Right renal pelvis (tissue), 4 donors: Measurements from ENCODE around the gene MYZAP. TPM values are rescaled to one million over a fixed set of nuclear protein-coding genes. Genes with fewer than 3 reads are reported as not detected.

Experiments used
- DNase-seq, 4 donors: peaks; one replicate each; pipeline ENCODE4 v3.0.0-alpha.2; 2013; ENCODE audit warnings: low read depth in 4 of 4, low spot score in 3 of 4, missing footprints in 1 of 4
- polyA plus RNA-seq, 4 donors: library from polyadenylated mRNA; unstranded; fragments of 120-200 nt; gene quantifications; one replicate each; pipeline ENCODE4 v1.2.1, GENCODE V29; 2013; ENCODE audit not compliant: insufficient read length in 4 of 4

The MYZAP gene
- polyA plus RNA-seq, 4 donors = 7.2 to 9.7 (median 9.0) TPM

DNA sequence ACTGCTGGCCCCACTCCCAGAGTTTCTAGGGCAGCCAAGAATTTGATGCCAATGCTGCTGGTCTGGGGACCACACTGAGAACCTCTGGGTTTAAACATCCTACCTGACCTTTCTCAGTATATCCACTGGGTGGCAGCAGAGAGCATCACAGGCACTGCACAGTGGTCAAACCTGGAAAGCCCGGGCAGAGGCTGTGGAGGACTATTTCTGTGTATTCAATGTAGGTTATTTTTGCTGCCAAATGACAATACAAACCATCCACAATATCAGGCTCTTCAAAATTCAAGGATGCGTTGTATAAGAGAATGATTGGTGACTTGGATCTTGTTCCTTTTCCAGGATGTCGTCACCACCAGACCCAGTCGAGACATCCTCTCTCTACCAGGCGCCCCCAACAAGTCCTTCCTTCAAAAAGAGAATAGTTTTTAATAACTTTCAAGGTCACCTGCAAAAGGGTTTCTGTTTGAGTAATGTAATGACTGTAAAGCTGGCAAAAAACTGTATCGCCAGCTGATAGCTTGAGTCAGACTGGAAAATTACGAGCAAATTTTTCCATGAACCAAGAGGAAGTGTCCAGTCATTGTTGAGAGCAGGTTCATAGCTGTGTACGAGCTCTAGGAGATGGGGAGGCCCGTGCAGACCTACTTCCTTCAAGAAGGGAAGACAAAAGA is 30.5 kb upstream of the MYZAP start:
- DNase-seq = peak in 3 of 4 donors; percentile 56 to 75 (median 70)

- no peak for DNase-seq
Measured at GRCh38 chr15:57562196-57562769, 29.4 kb upstream of the MYZAP start.

GRCh38 chr15:57563416-57563815 is 28.3 kb upstream of the MYZAP start:
- DNase-seq = no peak

DNA sequence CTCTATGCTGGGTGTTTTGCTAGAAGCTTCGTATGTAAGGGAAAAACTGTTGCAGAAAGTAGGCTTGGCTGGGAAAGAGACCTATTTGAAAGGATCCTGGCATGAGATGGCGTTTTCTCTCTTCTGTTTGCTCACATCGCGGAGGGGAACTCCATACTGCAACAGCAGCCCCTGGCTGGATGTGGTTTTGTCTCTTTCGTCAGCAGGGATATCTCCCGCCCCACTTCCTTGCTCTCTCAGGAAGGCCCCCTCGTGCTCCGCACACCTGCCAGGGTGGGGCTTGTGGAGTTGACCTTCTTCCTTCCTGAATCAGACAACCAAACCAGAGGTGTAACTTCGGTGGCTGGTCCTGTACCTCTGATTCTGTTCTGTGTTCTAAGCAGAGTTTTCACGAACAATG is 26.4 kb upstream of the MYZAP start:
- no peak for DNase-seq

GRCh38 chr15:57566834-57567233 is 24.9 kb upstream of the MYZAP start:
- no peak for DNase-seq

- no peak for DNase-seq
Measured at GRCh38 chr15:57567891-57568290, 23.8 kb upstream of the MYZAP start.

DNA sequence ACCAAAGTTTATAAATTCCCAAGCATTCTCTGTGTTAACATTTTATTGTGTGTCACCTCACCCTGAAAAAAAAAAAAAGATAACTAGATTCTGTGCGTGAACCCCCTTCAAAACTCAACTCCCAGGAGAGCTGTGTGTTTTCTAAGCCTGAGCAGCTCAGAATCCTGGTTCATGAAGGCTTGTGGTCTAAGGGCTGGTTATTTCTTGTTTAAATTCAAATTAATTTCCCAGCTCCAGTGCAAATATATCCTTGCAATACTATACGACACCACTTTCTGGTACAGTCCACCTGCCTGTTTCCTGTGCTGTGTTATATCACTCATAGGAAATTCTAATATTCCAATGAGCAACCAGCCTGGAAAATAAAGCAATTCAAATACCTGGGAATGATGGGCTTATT is 23.4 kb upstream of the MYZAP start:
- DNase-seq = no peak

- DNase-seq = no peak
Measured at GRCh38 chr15:57570340-57570739, 21.4 kb upstream of the MYZAP start.

GRCh38 chr15:57570994-57571393 is 20.7 kb upstream of the MYZAP start:
- DNase-seq = no peak

GRCh38 chr15:57571725-57572124 is 20.0 kb upstream of the MYZAP start:
- no peak for DNase-seq

GRCh38 chr15:57572468-57572867 is 19.2 kb upstream of the MYZAP start:
- no peak for DNase-seq

DNA sequence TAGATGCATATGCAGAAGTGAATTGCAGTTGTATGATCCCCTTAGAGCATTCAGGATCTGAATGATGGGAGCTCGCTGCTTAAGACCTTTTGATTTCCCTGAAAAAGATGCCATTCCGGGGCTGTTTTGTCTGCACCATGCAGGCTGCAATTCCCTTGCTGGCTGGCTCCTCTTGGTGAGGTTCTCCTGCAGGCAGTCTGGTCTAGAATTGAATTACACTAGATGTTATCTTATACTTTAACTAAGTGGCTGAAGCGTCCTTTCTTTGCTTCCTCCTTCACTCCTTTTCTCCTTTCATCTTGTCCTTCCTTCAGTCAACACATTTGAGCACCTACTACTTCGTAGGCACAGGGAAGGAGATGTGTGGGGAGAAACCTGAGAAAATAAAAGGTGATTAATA is 18.6 kb upstream of the MYZAP start:
- no peak for DNase-seq

DNA sequence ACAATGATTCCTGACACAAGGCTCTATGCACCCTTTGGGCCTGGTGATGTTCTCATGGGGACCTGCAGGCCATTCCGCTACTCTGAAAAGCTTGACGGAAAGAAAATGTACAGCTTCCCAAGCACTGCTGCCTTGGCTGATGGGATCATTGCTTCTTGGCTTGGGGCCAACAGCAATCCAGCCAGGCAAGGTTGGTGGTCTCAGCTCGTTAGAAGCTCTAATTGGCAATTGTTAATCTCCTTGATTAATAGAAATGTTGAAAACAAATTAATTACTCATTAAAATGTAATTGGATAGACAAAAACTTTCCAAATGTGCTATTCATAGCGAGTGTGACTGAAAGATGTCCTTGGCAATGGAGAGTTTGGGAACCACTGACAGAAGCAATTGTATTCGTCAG is 16.3 kb upstream of the MYZAP start:
- DNase-seq = no peak

- DNase-seq = no peak
Measured at GRCh38 chr15:57578288-57578900, 13.3 kb upstream of the MYZAP start.

GRCh38 chr15:57580428-57580827 is 11.3 kb upstream of the MYZAP start:
- no peak for DNase-seq

DNA sequence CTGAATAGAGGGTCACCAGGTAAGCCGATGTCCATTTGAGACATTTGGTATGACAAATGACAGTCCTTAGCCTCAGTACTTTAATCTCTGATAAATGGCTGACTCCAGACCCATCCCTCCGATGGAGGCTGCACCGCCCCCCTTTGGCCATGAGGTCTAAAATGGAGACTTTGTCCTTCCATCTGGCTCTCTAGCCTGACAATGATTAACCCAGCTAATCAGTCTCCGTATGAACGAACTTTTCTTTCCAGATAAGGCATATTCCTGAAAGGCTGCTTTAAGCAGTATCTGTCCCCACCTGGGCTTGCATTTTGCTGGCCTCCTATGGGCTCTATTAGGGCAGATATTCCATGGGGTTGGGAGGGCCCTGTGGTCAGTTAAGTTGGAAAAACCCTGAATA is 10.8 kb upstream of the MYZAP start:
- no peak for DNase-seq

GRCh38 chr15:57582090-57582489 is 9.6 kb upstream of the MYZAP start:
- no peak for DNase-seq

DNA sequence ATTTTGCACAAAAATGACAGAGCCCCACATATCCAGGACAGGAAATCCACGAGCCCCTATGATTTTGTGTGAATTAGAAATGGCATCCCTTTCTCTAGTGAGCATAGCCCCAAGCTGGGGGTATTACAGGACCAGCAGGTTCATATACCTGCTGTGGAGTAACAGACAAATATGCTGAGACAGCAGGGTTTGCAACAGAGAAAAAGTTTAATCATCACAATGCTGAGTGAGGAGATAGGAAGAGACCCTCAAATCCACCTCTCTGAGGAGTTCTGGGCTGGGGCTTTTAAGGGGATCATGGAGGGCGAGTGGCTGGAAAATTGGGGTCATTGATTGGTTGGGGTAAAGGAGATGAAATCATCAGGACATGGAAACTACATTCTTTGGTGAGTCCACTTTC is 8.4 kb upstream of the MYZAP start:
- DNase-seq = no peak

GRCh38 chr15:57583720-57584119 is 8.0 kb upstream of the MYZAP start:
- DNase-seq = no peak

DNA sequence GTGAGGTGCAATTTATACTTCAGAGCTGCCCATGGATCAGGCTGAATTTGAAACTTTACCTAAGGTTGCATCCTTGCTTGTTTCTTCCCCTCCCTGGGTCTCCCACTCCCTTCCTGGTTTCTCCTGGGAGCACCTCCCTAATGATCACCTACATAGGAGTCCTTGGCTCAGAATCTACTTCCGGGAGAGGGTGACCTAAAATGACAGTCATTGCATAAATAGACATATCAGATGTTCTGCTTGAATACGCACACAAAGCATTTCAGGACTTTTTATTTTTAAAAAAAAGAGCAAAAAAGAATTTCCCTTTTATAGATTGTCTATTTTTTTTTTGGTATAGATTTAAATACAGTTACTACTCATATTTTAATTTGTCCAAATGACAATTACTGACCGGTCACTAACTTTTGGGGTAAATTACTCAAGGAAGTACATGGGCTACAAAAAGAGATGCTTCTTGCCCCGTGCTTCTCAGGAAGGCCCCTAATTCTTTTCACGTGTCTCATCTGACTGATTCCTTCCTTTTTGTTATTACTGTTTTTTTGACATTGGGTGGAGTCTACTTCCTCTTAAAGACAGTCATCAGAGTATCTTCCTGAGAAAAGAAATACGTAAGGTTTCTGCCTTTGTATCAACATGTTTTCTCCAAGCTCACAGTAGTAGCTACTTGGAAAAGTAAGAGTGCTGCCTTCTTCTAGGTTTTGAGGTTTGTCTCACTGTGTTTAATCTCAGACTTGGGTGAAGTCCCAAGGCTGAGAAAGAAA is 4.9 kb upstream of the MYZAP start:
- no peak for DNase-seq

- DNase-seq = no peak
Measured at GRCh38 chr15:57589281-57589680, 2.4 kb upstream of the MYZAP start.

- no peak for DNase-seq
Measured at GRCh38 chr15:57589754-57590153, 1.9 kb upstream of the MYZAP start.
